ENCODE measurements around the gene ETV3L.

DNA sequence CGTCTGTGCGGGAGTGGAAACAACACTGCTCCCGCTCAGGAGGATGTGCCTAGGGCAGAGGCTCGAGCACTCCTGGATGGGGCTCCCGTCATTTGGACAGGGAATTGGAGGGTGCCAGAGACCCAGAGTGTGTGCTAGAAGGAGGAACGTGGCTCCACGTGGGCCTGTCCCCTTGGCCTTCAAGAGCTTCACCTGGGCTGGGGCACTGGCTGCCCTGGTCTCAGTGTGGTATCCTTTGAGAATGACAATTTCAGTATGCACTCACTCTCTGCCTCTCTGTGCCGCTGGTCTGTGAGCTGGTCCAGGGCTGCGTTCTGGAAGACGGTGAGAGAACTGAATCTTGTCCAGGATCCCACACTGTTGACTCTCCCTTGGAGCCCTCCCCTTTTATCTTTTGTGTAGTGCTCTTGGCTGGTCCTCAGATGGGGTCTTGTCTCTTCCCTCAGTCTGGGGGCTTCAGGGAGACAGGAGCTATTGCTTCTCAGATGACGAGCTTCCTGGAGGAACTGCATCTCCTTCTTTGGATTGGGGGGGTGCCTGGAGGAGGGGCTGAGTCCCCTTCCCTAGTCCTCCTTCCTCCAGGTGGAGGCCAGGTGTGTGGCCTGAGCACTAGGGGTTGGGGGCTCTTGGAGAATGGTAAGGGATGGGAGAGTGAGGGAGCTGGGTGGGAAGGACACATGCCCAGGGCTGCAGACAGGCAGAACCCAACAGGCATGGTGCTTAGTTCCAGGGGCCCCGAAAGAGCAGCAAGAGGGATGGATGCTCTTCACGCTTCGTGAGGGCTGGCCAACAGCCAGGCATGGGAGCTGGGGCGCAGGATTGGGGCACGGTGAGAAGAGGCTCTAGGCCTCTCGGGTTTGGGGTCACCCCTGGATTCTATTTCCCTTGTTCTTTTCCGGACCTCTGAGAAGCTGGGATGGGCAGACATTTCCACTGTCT lies 14.8 kb upstream of the ETV3L start:
- TF ChIP-seq, protein P1, sequence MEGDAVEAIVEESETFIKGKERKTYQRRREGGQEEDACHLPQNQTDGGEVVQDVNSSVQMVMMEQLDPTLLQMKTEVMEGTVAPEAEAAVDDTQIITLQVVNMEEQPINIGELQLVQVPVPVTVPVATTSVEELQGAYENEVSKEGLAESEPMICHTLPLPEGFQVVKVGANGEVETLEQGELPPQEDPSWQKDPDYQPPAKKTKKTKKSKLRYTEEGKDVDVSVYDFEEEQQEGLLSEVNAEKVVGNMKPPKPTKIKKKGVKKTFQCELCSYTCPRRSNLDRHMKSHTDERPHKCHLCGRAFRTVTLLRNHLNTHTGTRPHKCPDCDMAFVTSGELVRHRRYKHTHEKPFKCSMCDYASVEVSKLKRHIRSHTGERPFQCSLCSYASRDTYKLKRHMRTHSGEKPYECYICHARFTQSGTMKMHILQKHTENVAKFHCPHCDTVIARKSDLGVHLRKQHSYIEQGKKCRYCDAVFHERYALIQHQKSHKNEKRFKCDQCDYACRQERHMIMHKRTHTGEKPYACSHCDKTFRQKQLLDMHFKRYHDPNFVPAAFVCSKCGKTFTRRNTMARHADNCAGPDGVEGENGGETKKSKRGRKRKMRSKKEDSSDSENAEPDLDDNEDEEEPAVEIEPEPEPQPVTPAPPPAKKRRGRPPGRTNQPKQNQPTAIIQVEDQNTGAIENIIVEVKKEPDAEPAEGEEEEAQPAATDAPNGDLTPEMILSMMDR (IDR thresholded peaks at IDR 0.05): no peak
- TF ChIP-seq POLR2AphosphoS5 (IDR thresholded peaks at IDR 0.05; ENCODE audit: low read depth, low read length): no peak
